ENCODE data around the gene ECE1. TPM values are rescaled to one million over a fixed set of nuclear protein-coding genes. Genes with fewer than 3 reads are reported as not detected.
A peak's percentile ranks its signal among the peaks of the same experiment; 100 is the strongest.

ECE1 gene
- total and polyA plus RNA-seq, 2 of the 4 experiments (the other 2 are of a cell fraction), result 61.8 to 124 TPM

- Histone ChIP-seq H3K79me1 (ENCODE audit: low read depth in 1 of 2, low read length in 2 of 2) (peaks cover 50 to 86% of the 10 kb centered on the region in 2 experiments), H3K9ac (ENCODE audit: low read depth, low read length) (peak overlapping the region; percentile 27), H3K36me3 (ENCODE audit: control insufficient read depth, insufficient read depth, low read length) (peaks cover 4% of the 10 kb centered on the region; the same call in 1 of the 2 replicates), H3K14ac (replicated peaks; ENCODE audit: low read depth, low read length) (peak overlapping the region; percentile 79), H4K91ac (ENCODE audit: insufficient read depth, low read depth, low read length) (peak overlapping the region; percentile 54), H2AK5ac (ENCODE audit: low read depth, low read length) (peak overlapping the region; percentile 83), H3K4me2 (ENCODE audit: low read depth, low read length) (peak overlapping the region; percentile 16), H3K18ac (ENCODE audit: low read depth, low read length) (peak overlapping the region; percentile 59), H3K27me3 (ENCODE audit: control insufficient read depth, insufficient read depth, low read length) (no peaks in the 10 kb centered on the region), H2AK9ac (replicated peaks; ENCODE audit: low read depth, low read length, poor library complexity) (peak overlapping the region; percentile 85), H3K9me3 (ENCODE audit: control insufficient read depth, insufficient read depth, low read length) (no peaks in the 10 kb centered on the region), H4K20me1 (ENCODE audit: insufficient read depth, low read length) (peaks cover 27% of the 10 kb centered on the region), H4K8ac (ENCODE audit: low read depth in 2 of 2, low read length in 2 of 2) (peak overlapping the region; percentile 26 to 76), H3K4me3 (ENCODE audit: insufficient read depth, low read depth, low read length) (no peak overlapping the region), H3K23ac (ENCODE audit: low read depth, low read length) (peak overlapping the region; percentile 61; the same call in 1 of the 2 replicates), H3K9me1 (ENCODE audit: insufficient read depth, low read length) (peaks cover 36% of the 10 kb centered on the region), H3K4ac (ENCODE audit: low read depth, low read length) (peak overlapping the region; percentile 89), H2BK120ac (ENCODE audit: low read depth, low read length) (peak overlapping the region; percentile 71), H3K4me1 (ENCODE audit: control insufficient read depth, insufficient read depth, low read length) (peaks cover 43% of the 10 kb centered on the region), H2BK15ac (ENCODE audit: low read depth, low read length) (peak overlapping the region; percentile 43; the same call in 2 of the 3 replicates), H2BK20ac (ENCODE audit: low read depth, low read length) (peak overlapping the region; percentile 68), H3K56ac (ENCODE audit: extremely low read depth, insufficient read depth, low read length) (no peak overlapping the region), H2BK5ac (ENCODE audit: low read depth, low read length, poor library complexity, severe bottlenecking) (peak overlapping the region; percentile 82), H2AFZ (replicated peaks; ENCODE audit: low read length, poor library complexity) (peak overlapping the region; percentile 16), H4K5ac (ENCODE audit: low read depth, low read length) (peak overlapping the region; percentile 62), H3K27ac (ENCODE audit: insufficient read depth, low read length) (peak overlapping the region; percentile 79)
- peak; percentile 93 for DNase-seq
- dilution Hi-C loops (cut with HindIII; ENCODE audit: low sequenced_read_pairs, unreplicated experiment), result no loop called here
- intact Hi-C loops (cut with micrococcal nuclease), result loop anchor here (2.0 kb wide), 1 partner anchor 32 kb away; no protein-coding TSS in a partner anchor
- in situ Hi-C loops (cut with MboI; ENCODE audit: low sequenced_read_pairs), result no loop called here
- TF ChIP-seq RAD21 (IDR thresholded peaks at IDR 0.05; ENCODE audit: low read length) (peak; percentile 32; the same call in 1 of the 2 replicates), SMC3 (IDR thresholded peaks at IDR 0.05; ENCODE audit: low read depth, low read length) (no peak), CTCF (conservative IDR thresholded peaks at IDR 0.05; ENCODE audit: low read depth, low read length) (peak; percentile 38), FOS (IDR thresholded peaks at IDR 0.05; ENCODE audit: low read depth, low read length) (peak; percentile 31; the same call in 1 of the 2 replicates), RCOR1 (IDR thresholded peaks at IDR 0.05; ENCODE audit: insufficient replicate concordance, low read length) (peak; percentile 90)
- ChIA-PET CTCF (interaction anchor here (0.7 to 1.8 kb wide), 4 partner anchors 24 to 43 kb away, joined by 3 to 5 read pairs (median 4); no protein-coding TSS in a partner anchor), POLR2A (ENCODE audit: unreplicated experiment) (interaction anchor here (0.6 kb wide), 1 partner anchor 704 kb away, joined by 4 read pairs; no protein-coding TSS in a partner anchor)
- peak; percentile 71 for ATAC-seq (ENCODE audit: low read depth)
- 50% methylated on average over 2 of the region's 11 CpGs; no CpG with 5 or more reads in 1 of the 2 experiments for WGBS, 2 experiments (ENCODE audit: extremely low coverage in 2 of 2, insufficient read length in 1 of 2)
- BruUV-seq (replicated peaks), result no TSS peak
Observed at GRCh38 chr1:21302747-21303715, 12.8 kb upstream of the ECE1 start.

Data from IMR-90 (cell line).